ENCODE data around the gene ANXA11.
A peak's percentile ranks its signal among the peaks of the same experiment; 100 is the strongest.
"Not testable (repeated sequence)": the region's sequence is repeated elsewhere in the genome, so short reads cannot be mapped to it uniquely, and the experiment has no call there.

The ANXA11 gene

DNA sequence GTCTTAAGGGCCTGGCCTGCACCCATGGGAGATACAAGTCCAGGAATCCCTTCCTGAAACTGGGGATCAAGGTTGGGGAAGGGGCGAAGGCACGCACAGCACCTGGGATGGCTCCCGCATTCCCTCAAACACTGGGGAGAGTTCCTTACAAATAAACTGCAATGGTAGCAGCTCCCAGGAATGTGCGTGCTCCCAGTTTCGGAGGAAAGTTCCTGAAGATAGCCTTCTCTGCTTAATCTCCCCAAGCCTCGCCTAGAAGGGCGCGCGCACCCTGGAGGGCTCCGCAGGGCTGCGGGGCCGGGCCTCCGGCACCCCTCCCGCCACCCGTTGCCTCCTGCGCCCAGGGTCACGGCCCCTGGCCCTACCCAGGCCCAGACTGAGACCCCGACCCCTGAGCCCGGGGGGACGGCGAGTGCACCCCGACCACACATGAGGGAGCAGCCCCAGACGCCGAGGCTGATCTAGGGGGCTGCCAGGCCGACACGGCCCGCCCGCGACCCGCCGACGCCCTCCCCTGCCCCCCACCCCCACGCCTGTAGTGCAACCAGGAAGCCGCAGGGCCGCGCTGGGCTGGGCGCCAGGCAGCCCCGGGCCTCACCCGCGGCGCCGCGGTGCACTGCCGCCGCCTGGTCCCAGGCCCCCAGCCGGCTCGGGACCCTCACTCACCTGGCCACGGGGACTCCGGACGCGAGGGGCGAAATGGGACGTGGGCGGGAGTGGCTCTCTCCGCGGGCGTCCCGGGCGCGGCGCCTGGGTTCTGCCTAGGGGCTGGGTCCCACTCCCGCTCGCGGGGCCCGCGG, 460 bp downstream of the ANXA11 start:
- Histone ChIP-seq H3K4me3 (ENCODE audit: low read length) (peak overlapping the region; percentile 72), H3K27ac (ENCODE audit: low read length) (no peak overlapping the region), H3K27me3 (ENCODE audit: insufficient read depth, low read length) (peaks cover 44% of the 10 kb centered on the region), H3K4me1 (ENCODE audit: insufficient read depth, low read length) (peaks cover 23% of the 10 kb centered on the region), H3K9ac (ENCODE audit: low read depth, low read length) (peak overlapping the region; percentile 65; the same call in 1 of the 2 replicates), H3K36me3 (ENCODE audit: insufficient read depth, low read depth, low read length) (no peaks in the 10 kb centered on the region), H3K9me3 (ENCODE audit: insufficient read depth, low read depth, low read length) (no peaks in the 10 kb centered on the region)

GRCh38 chr10:80203835-80204676, 1.3 kb downstream of the ANXA11 start:
- Histone ChIP-seq H3K27ac (ENCODE audit: low read length) (no peak overlapping the region), H3K36me3 (ENCODE audit: insufficient read depth, low read depth, low read length) (no peaks in the 10 kb centered on the region), H3K4me3 (ENCODE audit: low read length) (peak overlapping the region; percentile 72), H3K9me3 (ENCODE audit: insufficient read depth, low read depth, low read length) (no peaks in the 10 kb centered on the region), H3K4me1 (ENCODE audit: insufficient read depth, low read length) (peaks cover 25% of the 10 kb centered on the region), H3K27me3 (ENCODE audit: insufficient read depth, low read length) (peaks cover 44% of the 10 kb centered on the region), H3K9ac (ENCODE audit: low read depth, low read length) (peak overlapping the region; percentile 65; the same call in 1 of the 2 replicates)

- Histone ChIP-seq H3K4me3 (ENCODE audit: low read length) (peak overlapping the region; percentile 72), H3K9ac (ENCODE audit: low read depth, low read length) (no peak overlapping the region; the same call in 1 of the 2 replicates), H3K4me1 (ENCODE audit: insufficient read depth, low read length) (peaks cover 25% of the 10 kb centered on the region), H3K9me3 (ENCODE audit: insufficient read depth, low read depth, low read length) (no peaks in the 10 kb centered on the region), H3K27ac (ENCODE audit: low read length) (no peak overlapping the region), H3K36me3 (ENCODE audit: insufficient read depth, low read depth, low read length) (no peaks in the 10 kb centered on the region), H3K27me3 (ENCODE audit: insufficient read depth, low read length) (peaks cover 41% of the 10 kb centered on the region)
These were observed 2.2 kb downstream of the ANXA11 start for GRCh38 chr10:80202934-80203834.

DNA sequence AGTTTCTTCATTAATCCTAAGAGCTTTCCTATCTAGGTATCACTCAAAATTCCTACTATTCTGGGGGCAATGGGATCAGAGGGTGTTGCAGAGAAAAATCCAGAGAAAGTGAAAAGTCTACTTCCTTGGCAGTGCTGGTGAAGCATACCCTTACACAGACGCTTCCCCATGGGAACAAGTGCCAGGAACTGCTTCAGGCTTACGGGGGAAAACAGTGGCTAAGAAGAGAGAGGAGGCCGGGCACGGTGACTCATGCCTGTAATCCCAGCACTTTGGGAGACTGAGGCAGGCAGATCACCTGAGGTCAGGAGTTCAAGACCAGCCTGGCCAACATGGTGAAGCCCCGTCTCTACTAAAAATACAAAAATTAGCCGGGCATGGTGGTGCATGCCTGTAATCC, 2.8 kb downstream of the ANXA11 start:
- not testable (repeated sequence) for H3K36me3 ChIP-seq (ENCODE audit: insufficient read depth, low read depth, low read length); H3K9me3 ChIP-seq (ENCODE audit: insufficient read depth, low read depth, low read length); H3K4me3 ChIP-seq (ENCODE audit: low read length); H3K27ac ChIP-seq (ENCODE audit: low read length); H3K9ac ChIP-seq (ENCODE audit: low read depth, low read length)
- H3K4me1 ChIP-seq (ENCODE audit: insufficient read depth, low read length) = peaks cover 25% of the 10 kb centered on the region
- peaks cover 34% of the 10 kb centered on the region; the same call in 1 of the 2 replicates for H3K27me3 ChIP-seq (ENCODE audit: insufficient read depth, low read length)

- Histone ChIP-seq H3K27me3 (ENCODE audit: insufficient read depth, low read length) (peaks cover 26% of the 10 kb centered on the region; the same call in 1 of the 2 replicates), H3K36me3 (ENCODE audit: insufficient read depth, low read depth, low read length) (no peaks in the 10 kb centered on the region), H3K4me1 (ENCODE audit: insufficient read depth, low read length) (peaks cover 25% of the 10 kb centered on the region), H3K4me3 (ENCODE audit: low read length) (no peak overlapping the region), H3K9ac (ENCODE audit: low read depth, low read length) (no peak overlapping the region), H3K9me3 (ENCODE audit: insufficient read depth, low read depth, low read length) (no peaks in the 10 kb centered on the region), H3K27ac (ENCODE audit: low read length) (no peak overlapping the region)
These were observed 3.7 kb downstream of the ANXA11 start for GRCh38 chr10:80201608-80202141.

DNA sequence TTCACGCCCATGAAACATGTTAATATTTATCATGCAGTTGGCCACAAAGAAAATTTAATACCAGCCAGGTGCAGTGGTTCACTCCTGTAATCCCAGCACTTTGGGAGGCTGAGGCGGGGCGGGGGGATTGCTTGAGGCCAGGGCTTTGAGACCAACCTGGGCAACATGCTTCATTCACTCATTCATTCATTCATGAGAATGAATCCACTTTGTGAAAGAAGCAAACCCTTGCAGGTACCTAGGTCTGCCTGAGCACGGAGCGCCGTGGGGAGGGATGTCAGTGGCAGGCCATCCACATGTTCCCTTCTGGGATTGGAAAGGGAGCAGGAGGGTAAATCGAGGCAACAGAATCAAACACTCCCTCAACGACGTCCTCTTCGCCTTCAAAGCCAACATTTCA, 4.7 kb downstream of the ANXA11 start:
- peaks cover 16% of the 10 kb centered on the region; the same call in 1 of the 2 replicates for H3K27me3 ChIP-seq (ENCODE audit: insufficient read depth, low read length)
- no peak overlapping the region for H3K9ac ChIP-seq (ENCODE audit: low read depth, low read length)
- H3K4me1 ChIP-seq (ENCODE audit: insufficient read depth, low read length) = peaks cover 20% of the 10 kb centered on the region
- no peak overlapping the region for H3K4me3 ChIP-seq (ENCODE audit: low read length)
- H3K36me3 ChIP-seq (ENCODE audit: insufficient read depth, low read depth, low read length) = no peaks in the 10 kb centered on the region
- no peak overlapping the region for H3K27ac ChIP-seq (ENCODE audit: low read length)
- H3K9me3 ChIP-seq (ENCODE audit: insufficient read depth, low read depth, low read length) = no peaks in the 10 kb centered on the region

- peaks cover 21% of the 10 kb centered on the region for H3K4me1 ChIP-seq (ENCODE audit: insufficient read depth, low read length)
- no peaks in the 10 kb centered on the region for H3K9me3 ChIP-seq (ENCODE audit: insufficient read depth, low read depth, low read length)
- H3K36me3 ChIP-seq (ENCODE audit: insufficient read depth, low read depth, low read length) = no peaks in the 10 kb centered on the region
- no peak overlapping the region for H3K27ac ChIP-seq (ENCODE audit: low read length)
- H3K9ac ChIP-seq (ENCODE audit: low read depth, low read length) = no peak overlapping the region
- no peak overlapping the region for H3K4me3 ChIP-seq (ENCODE audit: low read length)
- H3K27me3 ChIP-seq (ENCODE audit: insufficient read depth, low read length) = peaks cover 14% of the 10 kb centered on the region; the same call in 1 of the 2 replicates
These were observed 5.1 kb downstream of the ANXA11 start for GRCh38 chr10:80200259-80200658.

DNA sequence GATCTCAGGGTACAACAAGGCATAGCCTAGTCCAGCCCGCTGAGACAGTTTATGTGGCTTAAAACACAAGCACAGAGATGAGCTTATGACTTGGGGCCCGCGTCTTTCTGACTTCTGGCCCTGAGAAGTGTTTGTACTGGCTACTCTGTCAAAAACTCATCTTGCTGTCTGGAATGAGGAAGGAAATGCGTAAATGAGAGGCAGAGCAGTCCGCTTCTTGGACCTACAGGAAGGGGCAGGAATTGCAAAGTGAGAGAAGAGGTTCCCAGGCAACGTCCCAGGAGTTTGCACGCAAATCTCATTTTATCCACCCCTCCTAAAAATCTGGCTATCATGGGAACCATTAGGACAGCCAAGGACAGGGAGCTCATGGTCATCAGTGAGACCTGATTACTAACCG, 5.5 kb downstream of the ANXA11 start:
- Histone ChIP-seq H3K36me3 (ENCODE audit: insufficient read depth, low read depth, low read length) (no peaks in the 10 kb centered on the region), H3K4me1 (ENCODE audit: insufficient read depth, low read length) (peaks cover 24% of the 10 kb centered on the region), H3K27me3 (ENCODE audit: insufficient read depth, low read length) (peaks cover 10% of the 10 kb centered on the region; the same call in 1 of the 2 replicates), H3K9ac (ENCODE audit: low read depth, low read length) (no peak overlapping the region), H3K4me3 (ENCODE audit: low read length) (no peak overlapping the region), H3K9me3 (ENCODE audit: insufficient read depth, low read depth, low read length) (no peaks in the 10 kb centered on the region), H3K27ac (ENCODE audit: low read length) (no peak overlapping the region)

GRCh38 chr10:80197972-80198916, 7.1 kb downstream of the ANXA11 start:
- H3K27me3 ChIP-seq (ENCODE audit: insufficient read depth, low read length) = no peaks in the 10 kb centered on the region
- no peaks in the 10 kb centered on the region for H3K36me3 ChIP-seq (ENCODE audit: insufficient read depth, low read depth, low read length)
- no peak overlapping the region for H3K4me3 ChIP-seq (ENCODE audit: low read length)
- no peak overlapping the region for H3K9ac ChIP-seq (ENCODE audit: low read depth, low read length)
- no peak overlapping the region for H3K27ac ChIP-seq (ENCODE audit: low read length)
- peaks cover 19% of the 10 kb centered on the region for H3K4me1 ChIP-seq (ENCODE audit: insufficient read depth, low read length)
- no peaks in the 10 kb centered on the region for H3K9me3 ChIP-seq (ENCODE audit: insufficient read depth, low read depth, low read length)

GRCh38 chr10:80196950-80197315, 8.4 kb downstream of the ANXA11 start:
- Histone ChIP-seq H3K27ac (ENCODE audit: low read length) (no peak overlapping the region), H3K9me3 (ENCODE audit: insufficient read depth, low read depth, low read length) (no peaks in the 10 kb centered on the region), H3K27me3 (ENCODE audit: insufficient read depth, low read length) (no peaks in the 10 kb centered on the region), H3K36me3 (ENCODE audit: insufficient read depth, low read depth, low read length) (no peaks in the 10 kb centered on the region), H3K4me3 (ENCODE audit: low read length) (no peak overlapping the region), H3K9ac (ENCODE audit: low read depth, low read length) (no peak overlapping the region), H3K4me1 (ENCODE audit: insufficient read depth, low read length) (peaks cover 16% of the 10 kb centered on the region)

All from iPS-20b (cell line).